Osteoblast (primary cell): Measurements from ENCODE around the gene UBE2E3. TPM values are rescaled to one million over a fixed set of nuclear protein-coding genes. Genes with fewer than 3 reads are reported as not detected.
"Not testable (repeated sequence)": the region's sequence is repeated elsewhere in the genome, so short reads cannot be mapped to it uniquely, and the experiment has no call there.

ENCODE experiments used
- DNase-seq: peaks from one replicate; pipeline ENCODE4 v3.0.0; 2011; ENCODE audit warnings: low spot score, mixed read lengths; ENCODE audit not compliant: insufficient read length; ENCODE audit errors: missing footprints
- H2AFZ ChIP-seq: 2 replicates; pipeline ENCODE4 v1.6.0; 2011; ENCODE audit warnings: mild to moderate bottlenecking, low read length
- H3K27ac ChIP-seq: 2 replicates; pipeline ENCODE4 v1.5.1; 2011; ENCODE audit warnings: mild to moderate bottlenecking, low read depth, low read length, moderate library complexity
- H3K27me3 ChIP-seq: 2 replicates; pipeline ENCODE4 v1.6.0; 2012; ENCODE audit warnings: mild to moderate bottlenecking, control low read depth, inconsistent platforms, low read length, moderate library complexity; ENCODE audit not compliant: insufficient read depth
- H3K36me3 ChIP-seq: 2 replicates; pipeline ENCODE4 v1.5.1; 2011; ENCODE audit warnings: mild to moderate bottlenecking, low read length, control low read depth, moderate library complexity; ENCODE audit not compliant: insufficient read depth
- H3K4me1 ChIP-seq: 2 replicates; pipeline ENCODE4 v1.5.1; 2011; ENCODE audit warnings: mild to moderate bottlenecking, low read length, control low read depth, moderate library complexity; ENCODE audit not compliant: insufficient read depth
- H3K4me2 ChIP-seq: 2 replicates; pipeline ENCODE4 v1.6.0; 2011; ENCODE audit warnings: mild to moderate bottlenecking, low read length; ENCODE audit not compliant: insufficient read depth
- H3K4me3 ChIP-seq: fragments of 200-600 bp; sonication (generic); 3 replicates; pipeline ENCODE4 v1.5.1; 2012; ENCODE audit warnings: mild to moderate bottlenecking, low read length, inconsistent platforms; ENCODE audit not compliant: insufficient read depth
- H3K79me2 ChIP-seq: 2 replicates; pipeline ENCODE4 v1.6.0; 2012; ENCODE audit warnings: mild to moderate bottlenecking, low read length, control low read depth, inconsistent platforms; ENCODE audit not compliant: insufficient read depth
- H3K9me3 ChIP-seq: 2 replicates; pipeline ENCODE4 v1.5.1; 2011; ENCODE audit warnings: low read depth, low read length, control low read depth
- H4K20me1 ChIP-seq: 2 replicates; pipeline ENCODE4 v1.6.0; 2012; ENCODE audit warnings: mild to moderate bottlenecking, low read length, control low read depth; ENCODE audit not compliant: insufficient read depth
- CTCF ChIP-seq: IDR thresholded peaks from 2 replicates; pipeline ENCODE4 v1.5.1; 2011; ENCODE audit warnings: mild to moderate bottlenecking, low read depth, low read length, moderate library complexity; ENCODE audit errors: extremely low read depth
- total RNA-seq: library from RNA; depleted of rRNA; stranded (reverse); fragments of >200 nt; gene quantifications from 2 replicates; pipeline ENCODE4 v1.2.3, GENCODE V29; 2012

Gene UBE2E3
- total RNA-seq, 1 donor = 58.3 TPM

DNA sequence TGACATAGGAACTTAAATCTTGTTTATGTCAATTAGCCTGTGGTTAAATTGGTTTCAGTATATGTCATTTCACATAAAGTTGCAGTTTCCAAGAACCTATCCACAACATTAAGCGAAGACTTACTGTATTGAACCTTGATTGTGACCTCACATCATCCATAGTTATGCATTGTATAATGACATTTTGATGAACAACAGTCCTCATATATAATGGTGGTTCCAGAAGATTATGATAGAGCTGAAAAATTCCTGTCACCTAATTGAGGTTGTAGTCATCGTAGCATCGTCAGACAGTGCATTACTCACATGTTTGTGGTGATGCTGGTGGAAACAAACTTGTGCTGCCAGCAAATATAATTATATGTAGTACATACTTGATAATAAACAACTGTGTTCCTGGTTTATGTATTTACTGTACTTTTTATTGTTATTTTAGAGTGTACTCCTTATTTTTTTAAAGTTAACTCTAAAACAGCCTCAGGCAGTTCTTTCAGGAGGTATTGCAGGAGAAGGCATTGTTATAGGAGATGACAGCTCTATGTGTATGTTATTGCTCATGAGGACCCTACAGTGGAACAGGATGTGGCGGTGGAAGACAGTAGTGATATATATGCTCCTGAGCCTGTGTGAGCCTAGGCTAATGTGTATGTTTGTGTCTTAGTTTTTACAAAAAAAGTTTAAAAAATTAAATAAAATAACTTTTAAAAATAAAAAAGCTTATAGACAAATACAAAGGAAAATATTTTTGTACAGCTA lies 56.6 kb downstream of the UBE2E3 start:
- no peak overlapping the region for H3K4me3 ChIP-seq
- peak overlapping the region; percentile 59 for H3K27ac ChIP-seq
- H3K4me1 ChIP-seq = peaks cover 25% of the 10 kb centered on the region
- no peaks in the 10 kb centered on the region for H3K9me3 ChIP-seq
- no peak overlapping the region for H2AFZ ChIP-seq
- H3K27me3 ChIP-seq = no peaks in the 10 kb centered on the region
- peaks cover 69% of the 10 kb centered on the region for H3K79me2 ChIP-seq
- DNase-seq = peak; percentile 13
- peaks cover 3% of the 10 kb centered on the region for H4K20me1 ChIP-seq
- H3K4me2 ChIP-seq = peak overlapping the region; percentile 18
- no peak for TF ChIP-seq CTCF
- H3K36me3 ChIP-seq = no peaks in the 10 kb centered on the region

DNA sequence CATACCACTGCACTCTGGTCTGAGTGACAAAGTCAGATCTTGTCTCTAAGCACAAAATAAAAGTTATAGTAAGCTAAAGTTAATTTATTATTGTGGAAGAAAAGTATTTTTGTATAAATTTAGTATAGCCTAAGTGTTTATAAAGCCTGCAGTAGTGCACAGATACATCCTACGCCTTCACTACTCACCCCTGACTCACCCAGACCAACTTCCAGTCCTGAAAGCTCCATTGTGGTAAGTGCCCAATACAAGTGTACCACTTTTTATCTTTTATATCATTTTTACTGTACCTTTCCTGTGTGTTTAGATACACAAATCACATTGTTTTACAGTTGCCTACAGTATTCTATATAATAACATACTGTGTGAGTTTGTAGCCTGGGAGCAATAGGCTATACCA lies 57.5 kb downstream of the UBE2E3 start:
- Histone ChIP-seq H3K79me2 (peaks cover 71% of the 10 kb centered on the region), H3K4me2 (no peak overlapping the region), H4K20me1 (peaks cover 3% of the 10 kb centered on the region), H3K4me3 (no peak overlapping the region), H3K27me3 (no peaks in the 10 kb centered on the region), H3K4me1 (peaks cover 25% of the 10 kb centered on the region), H3K36me3 (no peaks in the 10 kb centered on the region), H2AFZ (no peak overlapping the region), H3K9me3 (no peaks in the 10 kb centered on the region), H3K27ac (peak overlapping the region; percentile 59)
- TF ChIP-seq CTCF = no peak
- DNase-seq = no peak

DNA sequence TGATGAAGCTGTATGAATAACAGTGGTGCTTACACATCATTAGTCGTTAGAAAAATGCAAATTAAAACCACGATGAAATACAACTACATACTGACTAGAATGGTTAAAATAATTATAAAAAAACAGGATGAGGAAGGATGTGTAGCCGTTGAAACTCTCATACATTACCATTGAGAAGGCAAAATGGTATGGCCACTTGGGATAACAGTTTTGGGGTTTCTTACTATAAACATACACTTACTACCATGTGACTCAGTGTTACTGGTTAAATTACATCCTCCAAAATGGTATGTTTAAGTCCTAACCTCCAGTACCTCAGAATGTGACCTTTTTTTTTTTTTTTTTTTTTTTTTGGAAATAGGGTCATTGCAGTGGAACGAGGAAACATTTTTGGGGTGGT lies 58.4 kb downstream of the UBE2E3 start:
- no peaks in the 10 kb centered on the region for H3K36me3 ChIP-seq
- no peaks in the 10 kb centered on the region for H3K9me3 ChIP-seq
- no peak for DNase-seq
- no peak overlapping the region for H3K4me3 ChIP-seq
- H4K20me1 ChIP-seq = peaks cover 3% of the 10 kb centered on the region
- no peak overlapping the region for H2AFZ ChIP-seq
- no peak overlapping the region for H3K4me2 ChIP-seq
- H3K79me2 ChIP-seq = peaks cover 80% of the 10 kb centered on the region
- TF ChIP-seq CTCF = no peak
- peaks cover 25% of the 10 kb centered on the region for H3K4me1 ChIP-seq
- no peaks in the 10 kb centered on the region for H3K27me3 ChIP-seq
- no peak overlapping the region for H3K27ac ChIP-seq

GRCh38 chr2:181040839-181041238 lies 60.4 kb downstream of the UBE2E3 start:
- not testable (repeated sequence) for DNase-seq, H3K4me3 ChIP-seq, H2AFZ ChIP-seq, H3K4me2 ChIP-seq, H3K27ac ChIP-seq, H4K20me1 ChIP-seq, H3K27me3 ChIP-seq, H3K36me3 ChIP-seq, H3K9me3 ChIP-seq
- Histone ChIP-seq H3K4me1 (peaks cover 24% of the 10 kb centered on the region), H3K79me2 (peaks cover 88% of the 10 kb centered on the region)
